Skeletal muscle satellite cell (primary cell): Measurements from ENCODE around the gene LRRIQ4.

Source experiments
- H3K27me3 ChIP-seq: 2 replicates; pipeline ENCODE4 v1.7.0; 2013; ENCODE audit warnings: low read length; ENCODE audit not compliant: control insufficient read depth, insufficient read depth
- H3K36me3 ChIP-seq: 2 replicates; pipeline ENCODE4 v1.7.0; 2013; ENCODE audit warnings: mild to moderate bottlenecking, control low read depth, low read length; ENCODE audit not compliant: insufficient read depth
- H3K4me1 ChIP-seq: 2 replicates; pipeline ENCODE4 v1.7.0; 2013; ENCODE audit warnings: low read length; ENCODE audit not compliant: control insufficient read depth, insufficient read depth
- H3K4me2 ChIP-seq: 2 replicates; pipeline ENCODE4 v1.7.0; 2013; ENCODE audit warnings: mild to moderate bottlenecking, low read length
- H3K4me3 ChIP-seq: 2 replicates; pipeline ENCODE4 v1.7.0; 2013; ENCODE audit warnings: low read length
- H3K9ac ChIP-seq: 2 replicates; pipeline ENCODE4 v1.7.0; 2013; ENCODE audit warnings: mild to moderate bottlenecking, low read depth, low read length, moderate library complexity
- H3K9me3 ChIP-seq: replicated peaks from 2 replicates; pipeline ENCODE4 v1.7.0; 2013; ENCODE audit warnings: mild to moderate bottlenecking, control low read depth, low read length

LRRIQ4 gene

GRCh38 chr3:169838511-169839030 is 25.9 kb downstream of the LRRIQ4 start:
- no peaks in the 10 kb centered on the region for H3K27me3 ChIP-seq
- H3K4me3 ChIP-seq = no peak overlapping the region
- H3K4me2 ChIP-seq = no peak overlapping the region
- H3K9ac ChIP-seq = no peak overlapping the region
- peaks cover 5% of the 10 kb centered on the region for H3K4me1 ChIP-seq
- H3K36me3 ChIP-seq = no peaks in the 10 kb centered on the region
- no peaks in the 10 kb centered on the region for H3K9me3 ChIP-seq

GRCh38 chr3:169841171-169841570 is 28.5 kb downstream of the LRRIQ4 start:
- Histone ChIP-seq H3K4me2 (no peak overlapping the region), H3K9ac (no peak overlapping the region), H3K9me3 (no peaks in the 10 kb centered on the region), H3K27me3 (no peaks in the 10 kb centered on the region), H3K36me3 (no peaks in the 10 kb centered on the region), H3K4me1 (peaks cover 5% of the 10 kb centered on the region), H3K4me3 (no peak overlapping the region)

GRCh38 chr3:169842960-169843359 is 30.3 kb downstream of the LRRIQ4 start:
- Histone ChIP-seq H3K27me3 (no peaks in the 10 kb centered on the region), H3K36me3 (no peaks in the 10 kb centered on the region), H3K9me3 (no peaks in the 10 kb centered on the region), H3K9ac (no peak overlapping the region), H3K4me1 (peaks cover 13% of the 10 kb centered on the region), H3K4me2 (no peak overlapping the region), H3K4me3 (no peak overlapping the region)

- H3K4me2 ChIP-seq = peak overlapping the region; percentile 11
- H3K4me1 ChIP-seq = peaks cover 13% of the 10 kb centered on the region
- H3K4me3 ChIP-seq = no peak overlapping the region
- H3K9me3 ChIP-seq = no peaks in the 10 kb centered on the region
- H3K9ac ChIP-seq = no peak overlapping the region
- peaks cover 4% of the 10 kb centered on the region for H3K27me3 ChIP-seq
- no peaks in the 10 kb centered on the region for H3K36me3 ChIP-seq
Observed at GRCh38 chr3:169846458-169847193, 34.0 kb downstream of the LRRIQ4 start.

- no peaks in the 10 kb centered on the region for H3K36me3 ChIP-seq
- no peak overlapping the region for H3K4me3 ChIP-seq
- peaks cover 13% of the 10 kb centered on the region for H3K4me1 ChIP-seq
- H3K9ac ChIP-seq = no peak overlapping the region
- no peaks in the 10 kb centered on the region for H3K9me3 ChIP-seq
- H3K4me2 ChIP-seq = no peak overlapping the region
- H3K27me3 ChIP-seq = peaks cover 8% of the 10 kb centered on the region
Observed at GRCh38 chr3:169847896-169848295, 35.2 kb downstream of the LRRIQ4 start.

- no peaks in the 10 kb centered on the region for H3K36me3 ChIP-seq
Observed at GRCh38 chr3:169848741-169849140, 36.1 kb downstream of the LRRIQ4 start.

GRCh38 chr3:169850618-169851017 is 37.9 kb downstream of the LRRIQ4 start:
- H3K36me3 ChIP-seq = no peaks in the 10 kb centered on the region
- no peak overlapping the region for H3K4me2 ChIP-seq
- H3K27me3 ChIP-seq = peaks cover 20% of the 10 kb centered on the region
- no peak overlapping the region for H3K4me3 ChIP-seq
- H3K4me1 ChIP-seq = peaks cover 13% of the 10 kb centered on the region
- H3K9me3 ChIP-seq = no peaks in the 10 kb centered on the region
- no peak overlapping the region for H3K9ac ChIP-seq

More at GRCh38 chr3:169848741-169849140, 36.1 kb downstream of the LRRIQ4 start:
- Histone ChIP-seq H3K4me1 (peaks cover 13% of the 10 kb centered on the region), H3K9ac (no peak overlapping the region), H3K27me3 (peaks cover 12% of the 10 kb centered on the region), H3K9me3 (no peaks in the 10 kb centered on the region), H3K4me2 (no peak overlapping the region), H3K4me3 (no peak overlapping the region)

GRCh38 chr3:169855514-169855913 is 42.8 kb downstream of the LRRIQ4 start:
- Histone ChIP-seq H3K27me3 (peaks cover 35% of the 10 kb centered on the region), H3K9me3 (no peaks in the 10 kb centered on the region), H3K4me3 (no peak overlapping the region), H3K9ac (no peak overlapping the region), H3K4me1 (no peaks in the 10 kb centered on the region), H3K4me2 (no peak overlapping the region), H3K36me3 (no peaks in the 10 kb centered on the region)

- no peak overlapping the region for H3K4me2 ChIP-seq
- H3K9ac ChIP-seq = no peak overlapping the region
- no peaks in the 10 kb centered on the region for H3K4me1 ChIP-seq
- no peaks in the 10 kb centered on the region for H3K36me3 ChIP-seq
- H3K27me3 ChIP-seq = peaks cover 28% of the 10 kb centered on the region
- H3K9me3 ChIP-seq = no peaks in the 10 kb centered on the region
- no peak overlapping the region for H3K4me3 ChIP-seq
Observed at GRCh38 chr3:169857811-169858210, 45.1 kb downstream of the LRRIQ4 start.

GRCh38 chr3:169861871-169862270 is 49.2 kb downstream of the LRRIQ4 start:
- Histone ChIP-seq H3K36me3 (no peaks in the 10 kb centered on the region), H3K4me2 (no peak overlapping the region), H3K27me3 (peaks cover 9% of the 10 kb centered on the region), H3K9me3 (no peaks in the 10 kb centered on the region), H3K4me1 (no peaks in the 10 kb centered on the region), H3K4me3 (no peak overlapping the region), H3K9ac (no peak overlapping the region)

- peak overlapping the region; percentile 19 for H3K4me2 ChIP-seq
- no peak overlapping the region for H3K4me3 ChIP-seq
- no peaks in the 10 kb centered on the region for H3K4me1 ChIP-seq
- H3K9me3 ChIP-seq = no peaks in the 10 kb centered on the region
- H3K9ac ChIP-seq = no peak overlapping the region
- H3K36me3 ChIP-seq = no peaks in the 10 kb centered on the region
- H3K27me3 ChIP-seq = no peaks in the 10 kb centered on the region
Observed at GRCh38 chr3:169863458-169863899, 50.8 kb downstream of the LRRIQ4 start.

GRCh38 chr3:169864270-169864669 is 51.6 kb downstream of the LRRIQ4 start:
- Histone ChIP-seq H3K27me3 (no peaks in the 10 kb centered on the region), H3K4me3 (no peak overlapping the region), H3K4me2 (no peak overlapping the region), H3K9ac (no peak overlapping the region), H3K4me1 (no peaks in the 10 kb centered on the region), H3K36me3 (no peaks in the 10 kb centered on the region), H3K9me3 (no peaks in the 10 kb centered on the region)
